ENCODE data around the gene TXNDC15. TPM values are rescaled to one million over a fixed set of nuclear protein-coding genes. Genes with fewer than 3 reads are reported as not detected.

TXNDC15 gene
- total RNA-seq, 2 donors from 2014 or later = 65.6 to 98.1 TPM

DNA sequence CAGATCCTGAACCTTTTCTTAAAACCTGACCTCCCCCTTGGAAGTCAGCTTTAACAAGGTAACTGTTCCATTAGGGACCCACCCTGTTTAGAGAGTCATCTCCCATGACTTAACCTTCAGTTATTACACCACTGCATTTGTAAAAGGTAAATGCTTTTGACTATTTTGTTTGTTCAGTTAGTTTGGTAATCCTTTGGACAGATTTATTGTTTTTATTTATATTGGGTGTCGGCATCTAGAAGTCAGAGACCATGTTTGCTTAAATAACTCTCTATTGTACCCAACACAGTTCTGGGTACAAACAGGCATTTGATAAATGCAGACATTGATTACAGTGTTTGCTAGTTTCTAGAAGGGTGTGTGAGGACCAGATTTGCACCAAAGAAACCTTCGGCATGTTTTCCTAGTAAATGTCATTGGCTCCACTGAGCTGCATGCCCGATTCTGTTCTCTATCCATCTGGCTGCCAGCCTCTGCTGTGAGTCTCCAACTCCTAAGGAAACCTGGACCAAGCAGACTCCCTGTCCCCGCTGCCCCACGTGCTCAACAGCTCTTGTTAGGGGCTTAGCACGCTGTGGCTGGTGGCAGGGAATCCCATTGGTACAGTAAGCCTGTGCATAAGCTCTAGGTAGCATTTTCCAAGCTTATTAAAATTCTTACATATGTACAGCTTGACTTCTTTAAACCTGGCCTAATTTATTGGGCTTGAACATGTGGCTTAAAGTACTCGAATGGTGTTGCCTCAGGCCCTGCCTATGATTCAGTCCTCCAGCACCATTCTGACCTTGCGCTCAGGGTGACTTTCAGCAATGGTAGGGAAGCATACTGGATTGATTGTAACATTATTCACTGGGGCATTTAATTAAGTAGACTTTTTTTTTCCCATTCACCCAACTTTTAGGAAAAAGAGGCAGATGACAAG lies 37.4 kb downstream of the TXNDC15 start:
- no peaks in the 10 kb centered on the region for H3K4me1 ChIP-seq
- no peak overlapping the region for H3K27ac ChIP-seq
- peaks cover 17% of the 10 kb centered on the region for H3K36me3 ChIP-seq
- H3K27me3 ChIP-seq = no peaks in the 10 kb centered on the region
- no peak for DNase-seq (ENCODE audit: low spot score)
- no peaks in the 10 kb centered on the region for H3K9me3 ChIP-seq
- H3K4me3 ChIP-seq = no peak overlapping the region
- TF ChIP-seq, protein P1, sequence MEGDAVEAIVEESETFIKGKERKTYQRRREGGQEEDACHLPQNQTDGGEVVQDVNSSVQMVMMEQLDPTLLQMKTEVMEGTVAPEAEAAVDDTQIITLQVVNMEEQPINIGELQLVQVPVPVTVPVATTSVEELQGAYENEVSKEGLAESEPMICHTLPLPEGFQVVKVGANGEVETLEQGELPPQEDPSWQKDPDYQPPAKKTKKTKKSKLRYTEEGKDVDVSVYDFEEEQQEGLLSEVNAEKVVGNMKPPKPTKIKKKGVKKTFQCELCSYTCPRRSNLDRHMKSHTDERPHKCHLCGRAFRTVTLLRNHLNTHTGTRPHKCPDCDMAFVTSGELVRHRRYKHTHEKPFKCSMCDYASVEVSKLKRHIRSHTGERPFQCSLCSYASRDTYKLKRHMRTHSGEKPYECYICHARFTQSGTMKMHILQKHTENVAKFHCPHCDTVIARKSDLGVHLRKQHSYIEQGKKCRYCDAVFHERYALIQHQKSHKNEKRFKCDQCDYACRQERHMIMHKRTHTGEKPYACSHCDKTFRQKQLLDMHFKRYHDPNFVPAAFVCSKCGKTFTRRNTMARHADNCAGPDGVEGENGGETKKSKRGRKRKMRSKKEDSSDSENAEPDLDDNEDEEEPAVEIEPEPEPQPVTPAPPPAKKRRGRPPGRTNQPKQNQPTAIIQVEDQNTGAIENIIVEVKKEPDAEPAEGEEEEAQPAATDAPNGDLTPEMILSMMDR (IDR thresholded peaks at IDR 0.05) = no peak

DNA sequence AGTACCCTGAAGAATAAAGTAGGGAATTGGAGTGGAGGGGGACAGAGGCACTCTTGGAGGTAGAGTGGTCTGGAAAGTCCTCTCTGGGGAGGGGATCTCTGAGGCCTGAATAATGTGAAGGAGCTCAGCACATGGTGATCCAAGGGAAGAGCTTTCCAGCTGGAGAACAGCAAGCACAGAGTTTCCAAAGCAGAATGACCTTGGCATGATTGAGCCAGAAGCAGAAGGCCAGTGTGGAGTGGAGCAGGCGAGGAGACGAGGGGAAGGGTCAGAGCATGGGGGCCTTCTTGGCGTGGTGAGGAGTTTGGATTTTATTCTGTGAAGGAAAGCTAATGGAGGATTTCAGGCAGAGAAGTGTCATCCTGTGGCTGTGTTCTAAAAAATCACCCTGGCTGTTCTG lies 39.1 kb downstream of the TXNDC15 start:
- Histone ChIP-seq H3K27me3 (no peaks in the 10 kb centered on the region), H3K27ac (no peak overlapping the region), H3K36me3 (peaks cover 17% of the 10 kb centered on the region), H3K9me3 (no peaks in the 10 kb centered on the region), H3K4me1 (no peaks in the 10 kb centered on the region), H3K4me3 (no peak overlapping the region)
- TF ChIP-seq, protein P1 (IDR thresholded peaks at IDR 0.05) = no peak
- no peak for DNase-seq (ENCODE audit: low spot score)

DNA sequence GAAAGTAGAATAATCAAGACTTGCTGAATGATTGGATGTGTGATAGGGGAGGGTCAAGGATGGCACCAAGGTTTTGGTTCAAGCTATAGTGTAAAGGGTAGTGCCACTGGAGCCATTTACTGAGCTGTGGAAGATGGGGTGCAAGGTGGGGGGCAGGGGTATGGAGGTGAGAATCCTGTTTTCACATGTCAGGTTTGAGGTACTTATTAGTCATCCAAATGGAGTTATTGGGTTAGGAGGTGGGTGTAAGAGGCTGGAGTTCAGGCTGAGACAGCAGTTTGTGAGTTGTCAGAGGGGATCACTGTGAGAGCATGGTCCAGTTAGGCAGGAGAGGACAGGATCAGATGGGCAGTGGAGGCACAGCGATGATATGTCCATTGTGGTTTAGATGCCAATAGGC lies 39.6 kb downstream of the TXNDC15 start:
- Histone ChIP-seq H3K36me3 (peaks cover 17% of the 10 kb centered on the region), H3K4me1 (no peaks in the 10 kb centered on the region), H3K27me3 (no peaks in the 10 kb centered on the region), H3K9me3 (no peaks in the 10 kb centered on the region), H3K4me3 (no peak overlapping the region), H3K27ac (no peak overlapping the region)
- TF ChIP-seq, protein P1 (IDR thresholded peaks at IDR 0.05) = no peak
- no peak for DNase-seq (ENCODE audit: low spot score)

DNA sequence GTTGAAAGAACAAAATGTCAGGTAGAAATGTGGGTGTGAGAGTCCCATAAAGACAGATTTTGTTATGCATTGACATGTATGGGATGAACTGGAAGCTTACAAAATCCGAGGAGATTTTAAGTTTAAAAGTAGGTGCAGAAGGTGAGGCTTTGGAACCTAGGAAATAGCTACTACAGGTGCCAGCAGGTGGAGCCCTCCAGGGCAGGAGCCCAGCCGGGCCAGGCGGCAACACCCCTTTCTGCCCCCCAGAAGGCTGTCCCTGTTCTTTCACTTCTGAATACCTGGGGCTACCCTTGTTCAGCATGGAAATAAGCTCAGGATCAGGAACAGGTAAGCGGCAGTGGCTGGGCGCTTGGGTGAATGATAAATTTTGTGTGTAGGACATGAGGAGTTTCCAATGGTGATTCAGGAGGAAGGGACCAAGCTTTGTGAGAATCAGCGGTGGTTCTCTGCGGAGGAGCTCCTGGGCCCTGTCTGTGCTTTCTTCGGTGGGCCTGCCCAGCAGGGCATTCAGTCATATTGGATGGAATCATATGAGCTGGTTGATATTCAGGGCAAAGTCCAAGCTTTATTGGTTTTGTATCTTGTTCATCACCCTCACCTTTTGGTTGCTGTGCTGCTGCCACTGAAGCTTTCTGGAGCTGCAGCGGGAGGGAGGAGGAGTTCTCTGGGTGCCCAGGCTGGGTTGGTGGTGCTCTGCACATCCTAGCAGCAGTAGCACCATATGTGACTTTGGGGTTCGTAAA lies 43.1 kb downstream of the TXNDC15 start:
- H3K4me1 ChIP-seq = no peaks in the 10 kb centered on the region
- no peak overlapping the region for H3K4me3 ChIP-seq
- no peak for DNase-seq (ENCODE audit: low spot score)
- no peak overlapping the region for H3K27ac ChIP-seq
- TF ChIP-seq, protein P1 (IDR thresholded peaks at IDR 0.05) = no peak
- no peaks in the 10 kb centered on the region for H3K9me3 ChIP-seq
- H3K36me3 ChIP-seq = peaks cover 18% of the 10 kb centered on the region
- H3K27me3 ChIP-seq = no peaks in the 10 kb centered on the region

DNA sequence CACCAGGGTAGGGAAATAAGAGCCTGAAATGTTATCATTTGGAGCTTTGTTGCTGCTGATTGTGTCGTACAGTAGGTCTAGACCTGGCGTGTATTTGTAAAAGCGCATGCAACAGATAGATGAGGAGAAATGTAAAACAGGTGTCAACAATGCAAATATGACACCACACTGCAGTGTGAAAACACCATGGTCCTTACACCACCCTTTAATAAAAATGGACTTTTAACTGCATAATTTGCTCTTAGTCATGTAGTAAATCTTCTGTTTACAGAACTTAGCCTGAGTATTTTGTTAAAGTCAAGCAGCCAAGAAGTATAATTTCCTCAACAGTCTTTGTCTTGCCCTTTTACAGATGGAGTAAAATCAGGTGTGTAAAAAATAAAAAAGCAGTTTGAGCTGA lies 44.7 kb downstream of the TXNDC15 start:
- H3K4me3 ChIP-seq = no peak overlapping the region
- no peaks in the 10 kb centered on the region for H3K4me1 ChIP-seq
- no peak for DNase-seq (ENCODE audit: low spot score)
- TF ChIP-seq, protein P1 (IDR thresholded peaks at IDR 0.05) = no peak
- no peak overlapping the region for H3K27ac ChIP-seq
- H3K27me3 ChIP-seq = no peaks in the 10 kb centered on the region
- H3K36me3 ChIP-seq = peaks cover 15% of the 10 kb centered on the region
- no peaks in the 10 kb centered on the region for H3K9me3 ChIP-seq

Measured in right atrium auricular region (tissue), 2 donors.